ENCODE measurements around the gene AFAP1L2. TPM values are rescaled to one million over a fixed set of nuclear protein-coding genes. Genes with fewer than 3 reads are reported as not detected.

AFAP1L2 gene
- total RNA-seq, 4 donors from 2014 or later = 20.5 to 29.5 (median 23.9) TPM

DNA sequence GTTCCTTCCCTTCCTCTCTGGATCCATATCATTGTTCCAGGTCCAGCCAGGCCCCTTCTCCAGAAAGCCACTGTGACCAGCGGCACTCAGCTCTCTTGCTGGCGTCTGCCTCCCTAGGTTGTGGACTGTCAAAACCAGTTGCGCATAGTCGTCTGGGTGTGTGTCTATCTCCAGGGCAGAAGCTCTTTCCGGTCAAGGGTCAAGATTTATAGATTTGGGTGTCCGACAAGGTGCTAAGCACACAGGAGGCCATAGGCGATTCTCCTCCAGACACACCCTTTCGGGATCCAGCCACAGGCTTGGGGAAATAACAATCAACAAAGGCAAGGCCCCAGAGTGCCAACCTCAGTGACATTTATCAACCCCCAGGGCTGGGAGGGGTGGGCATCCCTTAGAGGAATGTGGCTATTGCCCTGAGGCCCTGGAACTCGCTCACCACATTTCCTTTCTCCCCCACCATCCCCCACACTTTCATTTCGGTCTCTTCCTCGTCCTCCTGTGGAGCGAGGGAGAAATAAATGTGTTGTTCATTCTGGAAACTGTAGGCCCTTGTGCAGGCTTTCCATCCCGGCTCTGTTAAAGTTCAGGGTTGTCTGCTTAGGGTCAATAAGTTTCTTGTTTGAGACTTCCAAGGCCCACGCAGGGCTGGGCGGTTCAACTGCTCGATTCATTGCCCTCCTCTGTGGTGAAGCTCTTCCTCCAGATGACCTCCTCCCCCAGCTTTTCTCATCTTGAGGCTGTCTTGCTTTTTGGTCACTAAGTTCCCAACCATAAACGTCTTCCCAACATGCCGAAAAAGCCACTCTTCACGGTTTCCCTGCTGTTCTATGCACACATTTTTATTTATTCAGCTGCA is 57.9 kb downstream of the AFAP1L2 start:
- ATAC-seq = peak; percentile 42
- 71 to 80% methylated on average over 6 to 13 of the region's 19 CpGs for WGBS, 2 donors (ENCODE audit: low coverage in 1 of 2)
- Histone ChIP-seq H3K9me3 (no peaks in the 10 kb centered on the region), H3K36me3 (no peaks in the 10 kb centered on the region), H3K27me3 (no peaks in the 10 kb centered on the region), H3K4me3 (no peak overlapping the region), H3K4me1 (peaks cover 0 to 47% (median 0%) of the 10 kb centered on the region in 3 donors), H3K27ac (peak overlapping the region in 3 of 4 donors; percentile 28 to 57 (median 56))
- TF ChIP-seq CTCF (IDR thresholded peaks at IDR 0.05) (no peak), POLR2A (IDR thresholded peaks at IDR 0.05) (no peak), EP300 (IDR thresholded peaks at IDR 0.05) (no peak), POLR2AphosphoS5 (IDR thresholded peaks at IDR 0.05) (no peak)

GRCh38 chr10:114345701-114346100 is 58.6 kb downstream of the AFAP1L2 start:
- no peaks in the 10 kb centered on the region for H3K9me3 ChIP-seq
- ATAC-seq = no peak
- H3K4me1 ChIP-seq = peaks cover 0 to 40% (median 0%) of the 10 kb centered on the region in 3 donors
- 86 to 98% methylated on average over 6 to 8 of the region's 10 CpGs for WGBS, 2 donors (ENCODE audit: low coverage in 1 of 2)
- TF ChIP-seq POLR2A (IDR thresholded peaks at IDR 0.05) = no peak
- no peak for TF ChIP-seq POLR2AphosphoS5 (IDR thresholded peaks at IDR 0.05)
- no peak for TF ChIP-seq EP300 (IDR thresholded peaks at IDR 0.05)
- no peak for TF ChIP-seq CTCF (IDR thresholded peaks at IDR 0.05)
- H3K27ac ChIP-seq = peak overlapping the region in 3 of 4 donors; percentile 28 to 57 (median 56)
- no peak overlapping the region for H3K4me3 ChIP-seq
- no peaks in the 10 kb centered on the region for H3K27me3 ChIP-seq
- no peaks in the 10 kb centered on the region for H3K36me3 ChIP-seq

- H3K27me3 ChIP-seq = no peaks in the 10 kb centered on the region
- H3K36me3 ChIP-seq = peaks cover 0 to 15% of the 10 kb centered on the region in 2 donors
- peak overlapping the region in 3 of 4 donors; percentile 33 to 48 (median 43) for H3K27ac ChIP-seq
- TF ChIP-seq POLR2AphosphoS5 (IDR thresholded peaks at IDR 0.05) (no peak), EP300 (IDR thresholded peaks at IDR 0.05) (no peak), CTCF (IDR thresholded peaks at IDR 0.05) (no peak), POLR2A (IDR thresholded peaks at IDR 0.05) (no peak)
- no peak overlapping the region for H3K4me3 ChIP-seq
- no peak for ATAC-seq
- 27 to 80% methylated on average over 1 to 5 of the region's 11 CpGs for WGBS, 2 donors (ENCODE audit: low coverage in 1 of 2)
- H3K9me3 ChIP-seq = no peaks in the 10 kb centered on the region
- H3K4me1 ChIP-seq = peaks cover 0 to 22% (median 0%) of the 10 kb centered on the region in 3 donors
Measured at GRCh38 chr10:114343623-114344505, 60.4 kb downstream of the AFAP1L2 start.

- no peak for ATAC-seq
- no peak overlapping the region for H3K4me3 ChIP-seq
- H3K27me3 ChIP-seq = no peaks in the 10 kb centered on the region
- no peak for TF ChIP-seq POLR2A (IDR thresholded peaks at IDR 0.05)
- peak overlapping the region in 2 of 4 donors; percentile 43 to 48 for H3K27ac ChIP-seq
- H3K9me3 ChIP-seq = no peaks in the 10 kb centered on the region
- H3K36me3 ChIP-seq = peaks cover 0 to 23% of the 10 kb centered on the region in 2 donors
- peaks cover 0 to 17% (median 0%) of the 10 kb centered on the region in 3 donors for H3K4me1 ChIP-seq
- WGBS, 2 donors (ENCODE audit: low coverage in 1 of 2) = 66% methylated on average over 2 of the region's 2 CpGs; no CpG with 5 or more reads in 1 of the 2 donors
Measured at GRCh38 chr10:114342976-114343375, 61.3 kb downstream of the AFAP1L2 start.

DNA sequence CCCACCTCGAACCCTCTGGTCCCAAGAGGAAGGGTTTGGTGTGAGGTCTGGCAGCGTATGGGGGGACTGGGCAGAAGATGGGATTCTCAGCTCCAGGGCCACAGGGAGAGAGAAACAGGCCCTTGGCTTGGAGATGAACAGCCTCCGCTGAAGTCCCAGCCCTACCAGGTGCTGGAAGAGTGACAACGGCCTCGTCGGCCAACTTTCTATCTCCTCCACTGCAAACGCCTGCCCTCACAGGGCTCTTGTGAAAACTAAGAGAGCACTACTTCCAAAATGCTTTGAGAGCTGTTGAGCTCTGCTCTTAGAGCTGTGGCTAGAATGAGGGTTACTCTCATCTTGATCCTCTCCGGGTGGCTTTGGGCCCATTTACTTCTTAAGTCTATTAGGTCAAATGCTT is 63.5 kb downstream of the AFAP1L2 start:
- no peaks in the 10 kb centered on the region for H3K9me3 ChIP-seq
- no peak for TF ChIP-seq EP300 (IDR thresholded peaks at IDR 0.05)
- no peak for TF ChIP-seq POLR2AphosphoS5 (IDR thresholded peaks at IDR 0.05)
- no peak for TF ChIP-seq POLR2A (IDR thresholded peaks at IDR 0.05)
- TF ChIP-seq CTCF (IDR thresholded peaks at IDR 0.05) = no peak
- no peak for ATAC-seq
- H3K36me3 ChIP-seq = peaks cover 0 to 36% of the 10 kb centered on the region in 2 donors
- no peak overlapping the region for H3K4me3 ChIP-seq
- peaks cover 0 to 17% (median 0%) of the 10 kb centered on the region in 3 donors for H3K4me1 ChIP-seq
- WGBS, 2 donors (ENCODE audit: low coverage in 1 of 2) = 69% methylated on average over 4 of the region's 8 CpGs; no CpG with 5 or more reads in 1 of the 2 donors
- no peaks in the 10 kb centered on the region for H3K27me3 ChIP-seq
- H3K27ac ChIP-seq = no peak overlapping the region
